Esophagus squamous epithelium (tissue), 4 donors: Measurements from ENCODE around the gene FAM83D.

ENCODE experiments used
- CTCF ChIP-seq, 6 experiments: fragments of 450-650 bp in 4 of 6; fragments of 200-600 bp in 2 of 6; sonication (generic) in 2 of 6; IDR thresholded peaks; one replicate each; pipeline ENCODE4 v1.5.1; 2016 to 2019; ENCODE audit warnings: antibody characterized with exemption in 6 of 6, mild to moderate bottlenecking in 4 of 6, moderate library complexity in 4 of 6
- POLR2A ChIP-seq, 4 donors: fragments of 450-650 bp; IDR thresholded peaks; one replicate each; pipeline ENCODE4 v1.6.1; 2017; ENCODE audit warnings: antibody characterized with exemption in 4 of 4, mild to moderate bottlenecking in 4 of 4, moderate library complexity in 3 of 4

- TF ChIP-seq CTCF (IDR thresholded peaks at IDR 0.05) (no peak), POLR2A (IDR thresholded peaks at IDR 0.05) (no peak)
Observed at GRCh38 chr20:38991814-38992704, 65.8 kb downstream of the FAM83D start.
